Breast epithelium (tissue), 3 donors: Measurements from ENCODE around the gene TCF4.

ENCODE experiments used
- CTCF ChIP-seq, 3 donors: fragments of 450-650 bp; IDR thresholded peaks; one replicate each; pipeline ENCODE4 v1.5.1; 2016 to 2017; ENCODE audit warnings: antibody characterized with exemption in 3 of 3, mild to moderate bottlenecking in 3 of 3, moderate library complexity in 3 of 3
- POLR2A ChIP-seq: fragments of 450-650 bp; IDR thresholded peaks from one replicate; pipeline ENCODE4 v1.6.1; 2016; ENCODE audit warnings: antibody characterized with exemption, mild to moderate bottlenecking, moderate library complexity
- POLR2AphosphoS5 ChIP-seq, 3 donors: sonication (generic); formaldehyde crosslinking; IDR thresholded peaks; one replicate each; pipeline ENCODE4 v1.6.1; 2017; ENCODE audit warnings: antibody characterized with exemption in 3 of 3

GRCh38 chr18:55400081-55400480, 187.9 kb downstream of the TCF4 start:
- TF ChIP-seq CTCF (IDR thresholded peaks at IDR 0.05) (no peak), POLR2A (no peak), POLR2AphosphoS5 (IDR thresholded peaks at IDR 0.05) (no peak)
